GM23248 (cell line): Measurements from ENCODE around the gene GTPBP10. TPM values are rescaled to one million over a fixed set of nuclear protein-coding genes. Genes with fewer than 3 reads are reported as not detected.

Experiments used
- DNase-seq: peaks from one replicate; pipeline ENCODE4 v3.0.0-alpha.2; 2015
- H2AFZ ChIP-seq: fragments of 200-600 bp; sonication (generic); 2 replicates; pipeline ENCODE4 v1.6.1; 2016; ENCODE audit warnings: antibody characterized with exemption
- H3F3A ChIP-seq: fragments of 200-600 bp; sonication (generic); 2 replicates; pipeline ENCODE4 v1.6.1; 2016; ENCODE audit warnings: mild to moderate bottlenecking, antibody characterized with exemption, mixed run types; ENCODE audit not compliant: insufficient read depth
- H3K27ac ChIP-seq: fragments of 200-600 bp; sonication (generic); 2 replicates; pipeline ENCODE4 v1.5.1; 2016; ENCODE audit warnings: mild to moderate bottlenecking
- H3K27me3 ChIP-seq: fragments of 200-600 bp; sonication (generic); replicated peaks from 2 replicates; pipeline ENCODE4 v1.6.1; 2016; ENCODE audit warnings: mild to moderate bottlenecking; ENCODE audit not compliant: insufficient read depth
- H3K36me3 ChIP-seq: fragments of 200-600 bp; sonication (generic); 2 replicates; pipeline ENCODE4 v1.6.1; 2016; ENCODE audit warnings: low read depth, mild to moderate bottlenecking
- H3K4me1 ChIP-seq: fragments of 200-600 bp; sonication (generic); 2 replicates; pipeline ENCODE4 v1.6.1; 2016; ENCODE audit warnings: mild to moderate bottlenecking; ENCODE audit not compliant: insufficient read depth
- H3K4me2 ChIP-seq: fragments of 200-600 bp; sonication (generic); one replicate; pipeline ENCODE4 v1.6.1; 2016; ENCODE audit warnings: mild to moderate bottlenecking; ENCODE audit not compliant: unreplicated experiment
- H3K4me3 ChIP-seq: fragments of 200-600 bp; sonication (generic); 2 replicates; pipeline ENCODE4 v1.5.1; 2016; ENCODE audit warnings: mild to moderate bottlenecking
- H3K79me2 ChIP-seq: fragments of 200-600 bp; sonication (generic); 2 replicates; pipeline ENCODE4 v1.6.1; 2016; ENCODE audit warnings: mild to moderate bottlenecking; ENCODE audit not compliant: insufficient read depth
- H3K9ac ChIP-seq: fragments of 200-600 bp; sonication (generic); 2 replicates; pipeline ENCODE4 v1.6.1; 2016; ENCODE audit warnings: mild to moderate bottlenecking
- H3K9me2 ChIP-seq: fragments of 200-600 bp; sonication (generic); 2 replicates; pipeline ENCODE4 v1.6.1; 2016; ENCODE audit warnings: mixed run types, mild to moderate bottlenecking, moderate library complexity; ENCODE audit not compliant: insufficient read depth
- H3K9me3 ChIP-seq: fragments of 200-600 bp; sonication (generic); one replicate; pipeline ENCODE4 v1.6.1; 2017; ENCODE audit warnings: low read depth
- H4K20me1 ChIP-seq: fragments of 200-600 bp; sonication (generic); 2 replicates; pipeline ENCODE4 v1.6.0; 2016; ENCODE audit not compliant: insufficient read depth
- EZH2 ChIP-seq: fragments of 200-600 bp; sonication (generic); IDR thresholded peaks from 2 replicates; pipeline ENCODE4 v1.6.1; 2018; ENCODE audit warnings: antibody characterized with exemption, mild to moderate bottlenecking; ENCODE audit not compliant: insufficient read depth, poor library complexity, severe bottlenecking
- EZH2phosphoT487 ChIP-seq: fragments of 200-600 bp; sonication (generic); IDR thresholded peaks from 2 replicates; pipeline ENCODE4 v1.6.1; 2018; ENCODE audit warnings: antibody characterized with exemption, moderate library complexity, mild to moderate bottlenecking, low read depth; ENCODE audit not compliant: insufficient read depth
- WGBS, 2 experiments: methylation state at CpG; one replicate each; pipeline ENCODE4 v1.1.6; 2015 to 2017; ENCODE audit warnings: low lambda C conversion rate in 2 of 2, low coverage in 1 of 2; ENCODE audit errors: missing lambda C conversion rate in 2 of 2; 5-methylcytosine and 5-hydroxymethylcytosine counted together
- in situ Hi-C: fragments of 300-500 bp; cut with MboI; formaldehyde crosslinking; loops from 2 replicates; pipeline ENCODE4 v1.15.0; 2020
- polyA plus RNA-seq: library from polyadenylated mRNA; unstranded; fragments of >200 nt; fragmentation: Nextera tagmentation; extraction: Ambion mirVana; gene quantifications from 2 replicates; pipeline ENCODE4 v1.2.1, GENCODE V29; 2016
- total RNA-seq: library from RNA; depleted of rRNA; stranded (reverse); fragments of >200 nt; shearing (Covaris generic); gene quantifications from 2 replicates; pipeline ENCODE4 v1.2.3, GENCODE V29; 2014

The GTPBP10 gene
- total and polyA plus RNA-seq, 2 experiments from 2014 or later: 15.0 to 24.6 TPM

DNA sequence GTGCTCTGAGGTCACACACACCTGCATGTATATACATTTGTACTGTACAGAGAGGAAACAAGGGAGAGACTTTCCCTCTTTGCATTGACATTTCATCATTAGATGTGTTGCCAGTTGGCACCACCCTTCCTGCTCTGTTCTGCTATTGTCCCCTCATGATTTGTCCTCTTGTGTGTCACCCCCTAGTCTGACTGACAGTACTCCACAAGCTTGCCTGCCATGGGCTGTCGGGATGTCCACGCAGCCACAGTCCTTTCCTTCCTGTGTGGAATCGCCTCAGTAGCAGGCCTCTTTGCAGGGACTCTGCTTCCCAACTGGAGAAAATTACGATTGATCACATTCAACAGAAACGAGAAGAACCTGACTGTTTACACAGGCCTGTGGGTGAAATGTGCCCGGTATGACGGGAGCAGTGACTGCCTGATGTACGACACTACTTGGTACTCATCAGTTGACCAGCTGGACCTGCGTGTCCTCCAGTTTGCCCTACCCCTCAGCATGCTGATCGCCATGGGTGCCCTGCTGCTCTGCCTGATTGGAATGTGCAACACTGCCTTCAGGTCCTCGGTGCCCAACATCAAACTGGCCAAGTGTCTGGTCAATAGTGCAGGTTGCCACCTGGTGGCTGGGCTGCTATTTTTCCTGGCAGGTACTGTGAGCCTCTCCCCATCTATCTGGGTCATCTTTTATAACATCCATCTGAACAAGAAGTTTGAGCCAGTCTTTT lies 66.1 kb downstream of the GTPBP10 start:
- H2AFZ ChIP-seq: no peak overlapping the region
- H3K27ac ChIP-seq: no peak overlapping the region
- H3K4me3 ChIP-seq: no peak overlapping the region
- no peak overlapping the region for H3K4me2 ChIP-seq
- H4K20me1 ChIP-seq: no peaks in the 10 kb centered on the region
- peaks cover 72% of the 10 kb centered on the region for H3K79me2 ChIP-seq
- H3K4me1 ChIP-seq: peaks cover 10% of the 10 kb centered on the region; the same call in 1 of the 2 replicates
- TF ChIP-seq EZH2phosphoT487 (no peak), EZH2 (no peak)
- no peaks in the 10 kb centered on the region for H3K9me2 ChIP-seq
- WGBS, 2 experiments: 90 to 92% methylated on average over 11 of the region's 11 CpGs
- in situ Hi-C loops: no loop called here
- H3K9ac ChIP-seq: no peak overlapping the region
- no peaks in the 10 kb centered on the region for H3K27me3 ChIP-seq
- peaks cover 45% of the 10 kb centered on the region for H3K36me3 ChIP-seq
- H3K9me3 ChIP-seq: no peaks in the 10 kb centered on the region
- DNase-seq: peak; percentile 20
- H3F3A ChIP-seq: peaks cover 24% of the 10 kb centered on the region

DNA sequence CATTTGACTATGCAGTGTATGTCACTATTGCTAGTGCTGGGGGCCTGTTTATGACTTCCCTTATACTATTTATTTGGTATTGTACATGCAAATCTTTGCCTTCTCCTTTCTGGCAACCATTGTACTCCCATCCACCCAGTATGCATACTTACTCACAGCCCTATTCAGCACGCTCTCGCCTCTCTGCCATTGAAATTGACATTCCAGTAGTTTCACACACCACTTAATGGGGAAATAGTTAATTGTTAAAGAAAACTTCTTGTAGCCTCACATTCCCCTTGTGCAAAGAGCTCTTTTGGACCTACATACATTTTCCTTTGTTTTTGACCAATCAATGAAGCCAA lies 66.6 kb downstream of the GTPBP10 start:
- no peak overlapping the region for H3K9ac ChIP-seq
- in situ Hi-C loops: no loop called here
- no peak overlapping the region for H2AFZ ChIP-seq
- H3K79me2 ChIP-seq: peaks cover 67% of the 10 kb centered on the region
- H3K27me3 ChIP-seq: no peaks in the 10 kb centered on the region
- no peaks in the 10 kb centered on the region for H4K20me1 ChIP-seq
- no peaks in the 10 kb centered on the region for H3K9me3 ChIP-seq
- peaks cover 45% of the 10 kb centered on the region for H3K36me3 ChIP-seq
- no peak overlapping the region for H3K4me2 ChIP-seq
- DNase-seq: no peak
- H3F3A ChIP-seq: peaks cover 24% of the 10 kb centered on the region
- no peaks in the 10 kb centered on the region for H3K9me2 ChIP-seq
- H3K4me3 ChIP-seq: no peak overlapping the region
- peaks cover 10% of the 10 kb centered on the region; the same call in 1 of the 2 replicates for H3K4me1 ChIP-seq
- TF ChIP-seq EZH2: no peak
- no peak for TF ChIP-seq EZH2phosphoT487
- 98 to 100% methylated on average over 2 of the region's 2 CpGs for WGBS, 2 experiments
- H3K27ac ChIP-seq: no peak overlapping the region

DNA sequence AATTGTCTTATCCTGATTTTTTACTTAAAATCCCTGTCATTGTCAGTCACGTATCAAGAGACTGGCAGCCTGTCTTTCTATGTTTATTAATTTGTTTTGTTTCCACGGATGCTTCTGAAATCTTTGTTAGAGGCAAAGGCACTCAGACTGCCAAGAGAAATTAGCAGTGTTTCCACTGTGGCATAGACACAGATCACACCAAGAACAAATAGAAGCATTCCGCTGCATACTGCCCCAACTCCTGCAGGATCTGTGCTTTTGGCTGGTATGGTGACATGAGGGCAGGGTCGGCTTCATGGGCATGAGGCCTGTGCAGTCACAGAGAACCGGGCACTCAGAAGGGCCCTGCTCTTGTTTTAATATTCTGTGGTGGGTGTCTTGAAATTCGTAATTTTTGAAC lies 75.1 kb downstream of the GTPBP10 start:
- Histone ChIP-seq H4K20me1 (no peaks in the 10 kb centered on the region), H3K36me3 (peaks cover 3% of the 10 kb centered on the region; the same call in 1 of the 2 replicates), H3K4me3 (no peak overlapping the region), H3K27ac (no peak overlapping the region), H3K27me3 (no peaks in the 10 kb centered on the region), H3F3A (no peaks in the 10 kb centered on the region), H2AFZ (no peak overlapping the region), H3K9ac (no peak overlapping the region), H3K9me3 (no peaks in the 10 kb centered on the region), H3K79me2 (no peaks in the 10 kb centered on the region), H3K4me1 (no peaks in the 10 kb centered on the region), H3K4me2 (no peak overlapping the region), H3K9me2 (no peaks in the 10 kb centered on the region)
- WGBS, 2 experiments: 34 to 40% methylated on average over 6 of the region's 6 CpGs
- DNase-seq: no peak
- in situ Hi-C loops: no loop called here
- TF ChIP-seq EZH2phosphoT487 (no peak), EZH2 (no peak)

DNA sequence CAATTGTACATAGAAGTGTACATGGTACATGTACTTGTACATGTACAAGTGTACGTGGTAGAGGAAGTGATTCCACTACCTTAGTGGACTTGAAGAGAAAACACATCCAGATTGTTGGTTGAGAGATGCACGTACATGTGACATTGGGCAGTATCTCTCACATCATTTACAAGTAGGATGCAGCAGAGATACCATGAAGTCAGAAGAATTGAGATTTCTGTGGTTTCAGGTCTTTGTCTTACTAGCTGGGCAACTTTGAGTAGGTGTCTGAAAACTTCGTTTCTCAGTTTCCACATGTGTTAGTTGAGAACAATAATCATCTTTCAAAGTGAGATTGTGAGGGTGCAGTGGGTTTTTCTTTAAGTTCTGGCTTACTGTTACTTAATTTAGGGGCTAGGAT lies 78.2 kb downstream of the GTPBP10 start:
- no peak for DNase-seq
- no peaks in the 10 kb centered on the region for H3K4me1 ChIP-seq
- no peak overlapping the region for H3K4me2 ChIP-seq
- no peaks in the 10 kb centered on the region for H4K20me1 ChIP-seq
- H3K4me3 ChIP-seq: no peak overlapping the region
- H3K27ac ChIP-seq: no peak overlapping the region
- H3K79me2 ChIP-seq: no peaks in the 10 kb centered on the region
- H3K27me3 ChIP-seq: no peaks in the 10 kb centered on the region
- H3K9ac ChIP-seq: no peak overlapping the region
- in situ Hi-C loops: no loop called here
- no peak for TF ChIP-seq EZH2
- no peak for TF ChIP-seq EZH2phosphoT487
- no peaks in the 10 kb centered on the region for H3K9me2 ChIP-seq
- H2AFZ ChIP-seq: no peak overlapping the region
- H3F3A ChIP-seq: no peaks in the 10 kb centered on the region
- H3K36me3 ChIP-seq: no peaks in the 10 kb centered on the region
- WGBS, 2 experiments: 89 to 92% methylated on average over 3 of the region's 3 CpGs
- H3K9me3 ChIP-seq: no peaks in the 10 kb centered on the region
